GM12878 (cell line): ENCODE results near the gene ASB15. TPM values are rescaled to one million over a fixed set of nuclear protein-coding genes. Genes with fewer than 3 reads are reported as not detected.

Experiments used
- ATAC-seq: fragments of 200-7000 bp; cut with Tn5 transposase; 3 replicates; pipeline ENCODE4 v1.9.1; 2020; ENCODE audit warnings: mild to moderate bottlenecking, moderate library complexity
- BruUV-seq: library from RNA; stranded (reverse); fragments of 400-500 nt; replicated peaks from 2 replicates; lab custom pipeline; 2021; lab: Mats Ljungman, UMichigan
- CTCF ChIA-PET: fragments of 300-600 bp; sonication (Branson Sonifier 250); formaldehyde crosslinking; extraction: SDS; loops from one replicate; lab custom pipeline; 2021; ENCODE audit warnings: inconsistent platforms; lab: Yijun Ruan, JAX
- POLR2A ChIA-PET: fragments of 350-600 bp; formaldehyde crosslinking; extraction: SDS; loops from one replicate; lab custom pipeline; 2021; ENCODE audit warnings: inconsistent platforms; lab: Charles Lee
- RAD21 ChIA-PET: fragments of 300-600 bp; sonication (Branson Sonifier 250); formaldehyde crosslinking; loops from one replicate; lab custom pipeline; 2023; ENCODE audit warnings: antibody characterized with exemption; ENCODE audit not compliant: unreplicated experiment; lab: Charles Lee
- SMC1A ChIA-PET: fragments of 300-600 bp; sonication (Branson Sonifier 250); formaldehyde crosslinking; loops from one replicate; lab custom pipeline; 2023; ENCODE audit not compliant: unreplicated experiment, uncharacterized antibody; lab: Charles Lee
- DNase-seq: peaks from one replicate; pipeline ENCODE4 v3.0.0-alpha.2; 2011; ENCODE audit warnings: low read depth, low spot score
- FAIRE-seq: peaks from 3 replicates; lab custom pipeline; 2011; peaks lifted over from hg19 to GRCh38; lab: Jason Lieb, UNC
- H2AFZ ChIP-seq: 2 replicates; pipeline ENCODE4 v1.6.0; 2011; ENCODE audit warnings: low read depth, low read length, control low read depth; ENCODE audit not compliant: control insufficient read depth
- H3K27ac ChIP-seq: 2 replicates; pipeline ENCODE4 v1.5.1; 2011; ENCODE audit warnings: control low read depth; ENCODE audit not compliant: control insufficient read depth, insufficient read depth
- H3K27me3 ChIP-seq, 2 experiments: replicated peaks in 1 of 2; 2 replicates each; pipeline versions ENCODE4 v1.6.0 to v1.6.1; 2011; ENCODE audit warnings: low read length in 1 of 2; ENCODE audit not compliant: control insufficient read depth in 2 of 2, insufficient read depth in 2 of 2
- H3K36me3 ChIP-seq, 2 experiments: 2 replicates each; pipeline ENCODE4 v1.5.1; 2011; ENCODE audit warnings: low read length in 1 of 2; ENCODE audit not compliant: control insufficient read depth in 2 of 2, insufficient read depth in 2 of 2
- H3K4me1 ChIP-seq: 2 replicates; pipeline ENCODE4 v1.6.1; 2011; ENCODE audit warnings: mild to moderate bottlenecking, low read length, moderate library complexity, mixed read lengths; ENCODE audit not compliant: control insufficient read depth, insufficient read depth
- H3K4me2 ChIP-seq: 2 replicates; pipeline ENCODE4 v1.6.0; 2011; ENCODE audit warnings: control low read depth; ENCODE audit not compliant: control insufficient read depth, insufficient read depth
- H3K4me3 ChIP-seq: fragments of 200-600 bp; sonication (generic); 2 replicates; pipeline ENCODE4 v1.5.1; 2016
- H3K79me2 ChIP-seq: 2 replicates; pipeline ENCODE4 v1.6.0; 2011; ENCODE audit warnings: low read length; ENCODE audit not compliant: control insufficient read depth, insufficient read depth
- H3K9ac ChIP-seq: 2 replicates; pipeline ENCODE4 v1.8.0; 2011; ENCODE audit warnings: low read length, control low read depth, mixed read lengths; ENCODE audit not compliant: control insufficient read depth, insufficient read depth
- H3K9me3 ChIP-seq: replicated peaks from 3 replicates; pipeline ENCODE4 v1.5.1; 2011; ENCODE audit warnings: mild to moderate bottlenecking, low read length; ENCODE audit not compliant: control insufficient read depth, insufficient read depth
- H4K20me1 ChIP-seq: 2 replicates; pipeline ENCODE4 v1.6.0; 2011; ENCODE audit not compliant: control insufficient read depth, insufficient read depth
- CHD1 ChIP-seq: IDR thresholded peaks from 2 replicates; pipeline ENCODE4 v1.6.1; 2012; ENCODE audit warnings: low read depth, low read length, improper control_type of control experiment
- IKZF2 ChIP-seq, 2 experiments: fragments of 450-650 bp; IDR thresholded peaks; 2 replicates each; pipeline ENCODE4 v1.6.1; 2017; ENCODE audit warnings: mild to moderate bottlenecking in 2 of 2, moderate library complexity in 2 of 2
- IRF3 ChIP-seq: fragments of 450-650 bp; IDR thresholded peaks from 2 replicates; pipeline ENCODE4 v1.6.1; 2014; ENCODE audit warnings: mild to moderate bottlenecking
- IRF4 ChIP-seq: IDR thresholded peaks from 2 replicates; pipeline ENCODE4 v1.6.1; 2011; ENCODE audit warnings: low read depth, low read length
- MEF2A ChIP-seq: IDR thresholded peaks from 2 replicates; pipeline ENCODE4 v1.6.1; 2011; ENCODE audit warnings: low read depth, mild to moderate bottlenecking, low read length, moderate library complexity; ENCODE audit not compliant: insufficient read depth
- MLLT1 ChIP-seq: fragments of 450-650 bp; IDR thresholded peaks from 2 replicates; pipeline ENCODE4 v1.6.1; 2016; ENCODE audit warnings: mild to moderate bottlenecking
- SMAD1 ChIP-seq: fragments of 450-650 bp; IDR thresholded peaks from 2 replicates; pipeline ENCODE4 v1.6.1; 2018; ENCODE audit warnings: mild to moderate bottlenecking, low read depth; ENCODE audit not compliant: partially characterized antibody
- SMAD5 ChIP-seq: IDR thresholded peaks from 2 replicates; pipeline ENCODE4 v1.6.1; 2016; ENCODE audit warnings: antibody characterized with exemption, low read depth
- STAT3 ChIP-seq: IDR thresholded peaks from 2 replicates; pipeline ENCODE4 v1.6.1; 2011; ENCODE audit warnings: low read depth, low read length, improper control_type of control experiment
- YBX1 ChIP-seq: fragments of 450-650 bp; IDR thresholded peaks from 2 replicates; pipeline ENCODE4 v1.6.1; 2016; ENCODE audit warnings: antibody characterized with exemption
- WGBS: methylation state at CpG from one replicate; pipeline ENCODE4 v1.1.6; 2016; ENCODE audit warnings: low lambda C conversion rate; ENCODE audit not compliant: insufficient replicate concordance, insufficient coverage; ENCODE audit errors: missing lambda C conversion rate; 5-methylcytosine and 5-hydroxymethylcytosine counted together
- in situ Hi-C: fragments of 300-500 bp; cut with MboI; formaldehyde crosslinking; loops from 9 replicates; pipeline ENCODE4 v1.14.3; 2018; ENCODE audit warnings: mixed read lengths
- intact Hi-C: fragments of 100-400 bp; cut with micrococcal nuclease; formaldehyde crosslinking; loops from one replicate; pipeline ENCODE4 v1.14.2; 2022; ENCODE audit not compliant: unreplicated experiment
- polyA plus RNA-seq, 11 experiments: library from polyadenylated mRNA; depleted of rRNA in 4 of 11; unstranded in 6 of 11; stranded (reverse) in 5 of 11; fragments of >200 nt; fragmentation: Nextera tagmentation in 4 of 11; fragmentation: Illumina TruSeq in 1 of 11; extraction: Ambion mirVana in 4 of 11; extraction: Trizol in 1 of 11; gene quantifications; 1 replicate in 1 of 11; 2 replicates in 10 of 11; pipeline versions ENCODE4 v1.2.1 to v1.2.3, GENCODE V29; 2011 to 2016; ENCODE audit warnings: inconsistent platforms in 2 of 11, missing spikeins in 2 of 11, low read depth in 1 of 11
- total RNA-seq, 4 experiments: library from RNA; depleted of rRNA in 3 of 4; stranded (reverse); fragments of >200 nt in 3 of 4; fragmentation: Illumina TruSeq in 1 of 4; extraction: Trizol in 1 of 4; gene quantifications; 2 replicates each; pipeline versions ENCODE4 v1.2.1 to v1.2.3, GENCODE V29; 2013 to 2021

ASB15 gene
- total and polyA plus RNA-seq, 10 of the 15 experiments (the other 5 are each of a cell fraction or from before 2014, with no cell fraction given), result not detected

DNA sequence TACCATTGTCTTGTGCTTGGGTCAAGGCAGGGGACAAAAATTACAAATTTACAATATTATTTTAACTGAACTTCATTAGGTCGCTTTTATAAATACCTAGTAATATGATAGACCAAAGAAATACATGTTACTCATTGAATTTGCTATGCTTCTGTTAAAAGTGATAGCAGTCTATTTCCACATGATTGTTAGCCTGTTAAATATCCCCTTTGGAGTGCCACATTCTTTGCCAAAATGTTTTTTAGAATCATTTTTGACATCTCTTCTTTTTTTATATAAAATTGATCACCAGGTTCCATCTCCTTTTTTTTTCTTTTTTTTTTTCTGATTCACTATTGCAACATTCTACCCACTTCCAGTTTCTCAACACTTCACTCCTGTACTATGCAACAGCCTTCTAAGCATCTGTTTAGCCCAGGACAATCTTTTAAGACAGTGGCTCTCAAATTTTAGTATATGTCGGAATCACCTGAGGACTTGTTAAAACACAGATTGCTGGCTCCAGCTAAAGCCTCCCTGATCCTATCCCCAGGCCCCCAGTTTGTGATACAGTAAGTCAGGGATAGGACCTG, 27.6 kb upstream of the ASB15 start:
- RAD21 ChIA-PET, result no interaction called here
- Histone ChIP-seq H3K9ac (no peak overlapping the region), H4K20me1 (no peaks in the 10 kb centered on the region), H3K36me3 (no peaks in the 10 kb centered on the region), H3K27me3 (no peaks in the 10 kb centered on the region; a peak in 2 of 4 replicates), H3K4me3 (no peak overlapping the region), H3K4me1 (no peaks in the 10 kb centered on the region), H2AFZ (no peak overlapping the region), H3K27ac (no peak overlapping the region), H3K79me2 (no peaks in the 10 kb centered on the region), H3K9me3 (no peaks in the 10 kb centered on the region), H3K4me2 (no peak overlapping the region)
- in situ Hi-C loops (no loop called here), intact Hi-C loops (loop anchor here (10.0 kb wide), 1 partner anchor 79 kb away; no protein-coding TSS in a partner anchor)
- POLR2A ChIA-PET, result no interaction called here
- no peak for FAIRE-seq
- no peak for ATAC-seq
- BruUV-seq, result no TSS peak
- no peak for TF ChIP-seq MLLT1
- TF ChIP-seq MEF2A, result no peak
- no peak for TF ChIP-seq STAT3
- TF ChIP-seq SMAD5, result no peak
- no peak for TF ChIP-seq IRF4
- no peak for TF ChIP-seq CHD1
- TF ChIP-seq IKZF2 (IDR thresholded peaks at IDR 0.05), result no peak
- no peak for TF ChIP-seq YBX1
- no peak for TF ChIP-seq IRF3
- no peak for TF ChIP-seq SMAD1
- no peak for DNase-seq
- SMC1A ChIA-PET, result no interaction called here
- WGBS, result 21% methylated on average over 2 of the region's 2 CpGs
- CTCF ChIA-PET, result interaction anchor here (1.2 to 1.4 kb wide), 2 partner anchors 9 to 50 kb away, joined by 3 to 6 read pairs; no protein-coding TSS in a partner anchor
